Neural cell (in vitro differentiated cells): ENCODE results near the gene DNAJB6. TPM values are rescaled to one million over a fixed set of nuclear protein-coding genes. Genes with fewer than 3 reads are reported as not detected.

Experiments
- H2AFZ ChIP-seq: fragments of 200-600, 300-800 bp; sonication (generic), shearing (Covaris generic); 2 replicates; pipeline ENCODE4 v1.6.0; 2014; ENCODE audit warnings: low read depth, mild to moderate bottlenecking, antibody characterized with exemption, low read length, moderate library complexity
- H3F3A ChIP-seq: fragments of 200-600 bp; shearing (Covaris generic); 2 replicates; pipeline ENCODE4 v1.6.1; 2016; ENCODE audit warnings: mild to moderate bottlenecking, moderate library complexity, mixed read lengths, antibody characterized with exemption, low read length; ENCODE audit not compliant: insufficient read depth, poor library complexity, severe bottlenecking
- H3K27ac ChIP-seq: fragments of 200-600, 300-800 bp; sonication (generic), shearing (Covaris generic); 2 replicates; pipeline ENCODE4 v1.5.1; 2014; ENCODE audit warnings: mild to moderate bottlenecking, low read length, moderate library complexity
- H3K27me3 ChIP-seq: fragments of 300-800, 200-600 bp; sonication (generic), shearing (Covaris generic); 2 replicates; pipeline ENCODE4 v1.6.0; 2014; ENCODE audit warnings: mild to moderate bottlenecking, low read depth, low read length, moderate library complexity; ENCODE audit not compliant: insufficient read depth
- H3K36me3 ChIP-seq: fragments of 300-800, 200-600 bp; sonication (generic), shearing (Covaris generic); 2 replicates; pipeline ENCODE4 v1.5.1; 2014; ENCODE audit warnings: mild to moderate bottlenecking, antibody characterized with exemption, low read length, moderate library complexity; ENCODE audit not compliant: insufficient read depth
- H3K4me2 ChIP-seq: fragments of 300-800, 200-600 bp; sonication (generic), shearing (Covaris generic); 2 replicates; pipeline ENCODE4 v1.6.0; 2014; ENCODE audit warnings: mild to moderate bottlenecking, low read length
- H3K4me3 ChIP-seq: fragments of 300-800, 200-600 bp; sonication (generic), shearing (Covaris generic); 2 replicates; pipeline ENCODE4 v1.5.1; 2014; ENCODE audit warnings: mild to moderate bottlenecking, low read length, moderate library complexity
- H3K79me2 ChIP-seq: fragments of 200-600 bp; shearing (Covaris generic); replicated peaks from 2 replicates; pipeline ENCODE4 v1.6.0; 2014; ENCODE audit warnings: mild to moderate bottlenecking, low read length, moderate library complexity; ENCODE audit not compliant: insufficient read depth
- H3K9ac ChIP-seq: fragments of 300-800, 200-600 bp; sonication (generic), shearing (Covaris generic); 2 replicates; pipeline ENCODE4 v1.6.1; 2016; ENCODE audit warnings: mild to moderate bottlenecking, low read length, mixed read lengths
- H3K9me2 ChIP-seq: fragments of 200-600 bp; shearing (Covaris generic); 2 replicates; pipeline ENCODE4 v1.6.1; 2016; ENCODE audit warnings: mild to moderate bottlenecking, low read length, mixed read lengths; ENCODE audit not compliant: insufficient read depth
- H3K9me3 ChIP-seq: fragments of 200-600, 300-800 bp; sonication (generic), shearing (Covaris generic); 2 replicates; pipeline ENCODE4 v1.6.1; 2016; ENCODE audit warnings: mild to moderate bottlenecking, mixed run types, low read length, moderate library complexity, mixed read lengths
- H4K20me1 ChIP-seq: fragments of 200-600 bp; shearing (Covaris generic); 2 replicates; pipeline ENCODE4 v1.6.1; 2016; ENCODE audit warnings: mild to moderate bottlenecking, mixed run types; ENCODE audit not compliant: insufficient read depth
- EP300 ChIP-seq: fragments of 450-650 bp; conservative IDR thresholded peaks from 2 replicates; pipeline ENCODE4 v1.6.1; 2014; ENCODE audit warnings: antibody characterized with exemption, mild to moderate bottlenecking, moderate library complexity; ENCODE audit not compliant: poor library complexity, severe bottlenecking
- EZH2 ChIP-seq: fragments of 200-600, 300-800 bp; shearing (Covaris generic), sonication (generic); IDR thresholded peaks from 2 replicates; pipeline ENCODE4 v1.6.1; 2014; ENCODE audit warnings: antibody characterized with exemption, low read length, borderline replicate concordance, mild to moderate bottlenecking; ENCODE audit not compliant: insufficient read depth, poor library complexity, severe bottlenecking
- MXI1 ChIP-seq: fragments of 450-650 bp; conservative IDR thresholded peaks from 2 replicates; pipeline ENCODE4 v1.6.1; 2014; ENCODE audit warnings: antibody characterized with exemption, mild to moderate bottlenecking; ENCODE audit not compliant: poor library complexity, severe bottlenecking
- POLR2AphosphoS5 ChIP-seq: IDR thresholded peaks from 2 replicates; pipeline ENCODE4 v1.6.1; 2012
- RAD21 ChIP-seq: fragments of 450-650 bp; conservative IDR thresholded peaks from 2 replicates; pipeline ENCODE4 v1.6.1; 2014; ENCODE audit warnings: antibody characterized with exemption, mild to moderate bottlenecking, moderate library complexity
- SMC3 ChIP-seq: fragments of 450-650 bp; conservative IDR thresholded peaks from 2 replicates; pipeline ENCODE4 v1.6.1; 2014; ENCODE audit warnings: antibody characterized with exemption, mild to moderate bottlenecking, moderate library complexity; ENCODE audit not compliant: poor library complexity
- TAF1 ChIP-seq: IDR thresholded peaks from 2 replicates; pipeline ENCODE4 v1.6.1; 2012; ENCODE audit warnings: low read depth
- polyA plus RNA-seq: library from polyadenylated mRNA; depleted of rRNA; stranded (reverse); fragments of >200 nt; gene quantifications from 2 replicates; pipeline ENCODE4 v1.2.3, GENCODE V29; 2014
- TF ChIP-seq, protein P1 (sequence below): IDR thresholded peaks from 2 replicates; pipeline ENCODE4 v1.6.1; 2012; ENCODE audit warnings: borderline replicate concordance
- TF ChIP-seq, protein P2 (sequence below): fragments of 450-650 bp; IDR thresholded peaks from 2 replicates; pipeline ENCODE4 v1.5.1; 2014; ENCODE audit warnings: antibody characterized with exemption, mild to moderate bottlenecking, moderate library complexity; ENCODE audit not compliant: poor library complexity, severe bottlenecking

The DNAJB6 gene
- polyA plus RNA-seq, 1 donor from 2014 or later, result 427 TPM

- H3K9ac ChIP-seq, result no peak overlapping the region
- H3K9me2 ChIP-seq, result no peaks in the 10 kb centered on the region
- no peak overlapping the region for H3K4me3 ChIP-seq
- no peak overlapping the region for H3K4me2 ChIP-seq
- H3K79me2 ChIP-seq, result no peaks in the 10 kb centered on the region
- H3K9me3 ChIP-seq, result no peaks in the 10 kb centered on the region
- no peak for TF ChIP-seq EZH2
- TF ChIP-seq RAD21, result no peak
- TF ChIP-seq, protein P1, sequence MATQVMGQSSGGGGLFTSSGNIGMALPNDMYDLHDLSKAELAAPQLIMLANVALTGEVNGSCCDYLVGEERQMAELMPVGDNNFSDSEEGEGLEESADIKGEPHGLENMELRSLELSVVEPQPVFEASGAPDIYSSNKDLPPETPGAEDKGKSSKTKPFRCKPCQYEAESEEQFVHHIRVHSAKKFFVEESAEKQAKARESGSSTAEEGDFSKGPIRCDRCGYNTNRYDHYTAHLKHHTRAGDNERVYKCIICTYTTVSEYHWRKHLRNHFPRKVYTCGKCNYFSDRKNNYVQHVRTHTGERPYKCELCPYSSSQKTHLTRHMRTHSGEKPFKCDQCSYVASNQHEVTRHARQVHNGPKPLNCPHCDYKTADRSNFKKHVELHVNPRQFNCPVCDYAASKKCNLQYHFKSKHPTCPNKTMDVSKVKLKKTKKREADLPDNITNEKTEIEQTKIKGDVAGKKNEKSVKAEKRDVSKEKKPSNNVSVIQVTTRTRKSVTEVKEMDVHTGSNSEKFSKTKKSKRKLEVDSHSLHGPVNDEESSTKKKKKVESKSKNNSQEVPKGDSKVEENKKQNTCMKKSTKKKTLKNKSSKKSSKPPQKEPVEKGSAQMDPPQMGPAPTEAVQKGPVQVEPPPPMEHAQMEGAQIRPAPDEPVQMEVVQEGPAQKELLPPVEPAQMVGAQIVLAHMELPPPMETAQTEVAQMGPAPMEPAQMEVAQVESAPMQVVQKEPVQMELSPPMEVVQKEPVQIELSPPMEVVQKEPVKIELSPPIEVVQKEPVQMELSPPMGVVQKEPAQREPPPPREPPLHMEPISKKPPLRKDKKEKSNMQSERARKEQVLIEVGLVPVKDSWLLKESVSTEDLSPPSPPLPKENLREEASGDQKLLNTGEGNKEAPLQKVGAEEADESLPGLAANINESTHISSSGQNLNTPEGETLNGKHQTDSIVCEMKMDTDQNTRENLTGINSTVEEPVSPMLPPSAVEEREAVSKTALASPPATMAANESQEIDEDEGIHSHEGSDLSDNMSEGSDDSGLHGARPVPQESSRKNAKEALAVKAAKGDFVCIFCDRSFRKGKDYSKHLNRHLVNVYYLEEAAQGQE, result no peak
- TF ChIP-seq, protein P2, sequence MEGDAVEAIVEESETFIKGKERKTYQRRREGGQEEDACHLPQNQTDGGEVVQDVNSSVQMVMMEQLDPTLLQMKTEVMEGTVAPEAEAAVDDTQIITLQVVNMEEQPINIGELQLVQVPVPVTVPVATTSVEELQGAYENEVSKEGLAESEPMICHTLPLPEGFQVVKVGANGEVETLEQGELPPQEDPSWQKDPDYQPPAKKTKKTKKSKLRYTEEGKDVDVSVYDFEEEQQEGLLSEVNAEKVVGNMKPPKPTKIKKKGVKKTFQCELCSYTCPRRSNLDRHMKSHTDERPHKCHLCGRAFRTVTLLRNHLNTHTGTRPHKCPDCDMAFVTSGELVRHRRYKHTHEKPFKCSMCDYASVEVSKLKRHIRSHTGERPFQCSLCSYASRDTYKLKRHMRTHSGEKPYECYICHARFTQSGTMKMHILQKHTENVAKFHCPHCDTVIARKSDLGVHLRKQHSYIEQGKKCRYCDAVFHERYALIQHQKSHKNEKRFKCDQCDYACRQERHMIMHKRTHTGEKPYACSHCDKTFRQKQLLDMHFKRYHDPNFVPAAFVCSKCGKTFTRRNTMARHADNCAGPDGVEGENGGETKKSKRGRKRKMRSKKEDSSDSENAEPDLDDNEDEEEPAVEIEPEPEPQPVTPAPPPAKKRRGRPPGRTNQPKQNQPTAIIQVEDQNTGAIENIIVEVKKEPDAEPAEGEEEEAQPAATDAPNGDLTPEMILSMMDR, result no peak
- no peak for TF ChIP-seq TAF1
- TF ChIP-seq MXI1, result no peak
- no peak for TF ChIP-seq EP300
- TF ChIP-seq POLR2AphosphoS5, result no peak
- TF ChIP-seq SMC3, result no peak
- H3K27ac ChIP-seq, result no peak overlapping the region
- no peak overlapping the region for H2AFZ ChIP-seq
- H3K27me3 ChIP-seq, result no peaks in the 10 kb centered on the region
- no peaks in the 10 kb centered on the region for H3F3A ChIP-seq
- H3K36me3 ChIP-seq, result no peaks in the 10 kb centered on the region
- no peaks in the 10 kb centered on the region for H4K20me1 ChIP-seq
Measured at GRCh38 chr7:157301610-157302120, 35.1 kb upstream of the DNAJB6 start.

DNA sequence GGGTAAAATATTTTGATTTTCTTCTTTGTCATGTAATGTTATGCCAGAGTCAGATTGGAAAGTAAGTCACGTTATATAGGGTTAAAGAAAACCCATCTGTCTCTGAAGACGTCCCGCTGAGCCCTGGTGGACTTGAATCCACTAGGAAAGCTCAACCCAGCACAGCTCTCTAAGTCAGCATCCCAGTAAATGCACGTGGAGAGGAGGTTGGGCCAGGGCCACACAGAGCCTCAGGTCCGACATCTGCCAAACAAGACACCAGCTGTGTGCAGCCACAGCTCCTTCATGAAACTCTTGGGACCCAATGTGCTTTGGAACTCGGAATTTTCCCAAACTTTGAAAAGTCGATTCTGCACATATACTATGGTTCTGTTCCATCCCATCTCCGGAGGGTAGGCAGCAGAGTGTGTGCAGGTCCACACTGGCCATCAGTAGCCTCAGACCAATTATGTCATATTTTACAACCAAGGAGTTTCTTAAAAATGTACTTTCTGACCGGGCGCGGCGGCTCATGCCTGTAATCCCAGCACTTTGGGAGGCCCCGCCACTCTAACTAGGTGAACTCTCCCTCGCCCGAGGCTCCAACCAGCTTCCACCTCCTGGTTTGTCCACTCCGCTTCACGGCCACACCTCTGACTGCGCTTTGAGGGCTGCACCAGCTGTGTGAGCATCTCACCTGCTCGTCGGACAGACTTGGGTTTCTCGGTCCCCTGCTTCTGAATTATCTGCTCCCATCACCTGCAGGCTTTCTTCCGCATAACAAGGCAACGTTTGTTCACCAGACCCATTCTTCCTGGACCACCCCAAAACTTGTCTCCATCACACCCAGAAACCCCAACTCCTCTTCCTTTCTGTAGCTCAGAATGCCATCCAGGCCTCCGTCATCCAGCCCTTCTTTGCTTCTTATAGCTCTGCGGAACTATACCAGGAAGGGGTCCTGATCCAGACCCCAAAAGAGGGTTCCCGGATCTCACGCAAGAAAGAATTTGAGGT is 29.7 kb upstream of the DNAJB6 start:
- no peaks in the 10 kb centered on the region for H3F3A ChIP-seq
- H3K4me2 ChIP-seq, result no peak overlapping the region
- H3K27me3 ChIP-seq, result no peaks in the 10 kb centered on the region
- H3K79me2 ChIP-seq, result no peaks in the 10 kb centered on the region
- no peak overlapping the region for H2AFZ ChIP-seq
- no peak overlapping the region for H3K4me3 ChIP-seq
- H3K9me3 ChIP-seq, result no peaks in the 10 kb centered on the region
- no peaks in the 10 kb centered on the region for H4K20me1 ChIP-seq
- no peaks in the 10 kb centered on the region for H3K9me2 ChIP-seq
- no peak overlapping the region for H3K27ac ChIP-seq
- H3K9ac ChIP-seq, result no peak overlapping the region
- no peak for TF ChIP-seq TAF1
- no peak for TF ChIP-seq SMC3
- no peaks in the 10 kb centered on the region for H3K36me3 ChIP-seq
